Gastrocnemius medialis (tissue), 4 donors: ENCODE results near the gene OPCML. TPM values are rescaled to one million over a fixed set of nuclear protein-coding genes. Genes with fewer than 3 reads are reported as not detected.

Source experiments
- ATAC-seq, 2 donors: fragments of 150-250 bp; one replicate each; pipeline ENCODE4 v1.9.1; 2016
- DNase-seq, 2 donors: peaks; one replicate each; pipeline ENCODE4 v3.0.0-alpha.2; 2019
- H3K27ac ChIP-seq, 4 donors: fragments of 200-600 bp; sonication (generic); 1 replicate in 1 of 4; 2 replicates in 3 of 4; pipeline ENCODE4 v1.5.1; 2016 to 2018; ENCODE audit warnings: mild to moderate bottlenecking in 2 of 4, moderate library complexity in 1 of 4
- H3K27me3 ChIP-seq, 3 donors: fragments of 200-600 bp; sonication (generic) in 2 of 3; 1 replicate in 1 of 3; 2 replicates in 2 of 3; pipeline versions ENCODE4 v1.5.1 to v1.6.0; 2016 to 2019; ENCODE audit warnings: mild to moderate bottlenecking in 1 of 3, moderate library complexity in 1 of 3
- H3K36me3 ChIP-seq, 2 donors: fragments of 200-600 bp; sonication (generic) in 1 of 2; one replicate each; pipeline ENCODE4 v1.5.1; 2017 to 2018
- H3K4me1 ChIP-seq, 2 donors: fragments of 200-600 bp; sonication (generic) in 1 of 2; one replicate each; pipeline ENCODE4 v1.5.1; 2016 to 2017; ENCODE audit warnings: mild to moderate bottlenecking in 2 of 2
- H3K4me3 ChIP-seq, 4 donors: fragments of 200-600 bp; sonication (generic) in 3 of 4; 1 replicate in 1 of 4; 2 replicates in 3 of 4; pipeline ENCODE4 v1.5.1; 2016 to 2019; ENCODE audit warnings: mild to moderate bottlenecking in 2 of 4
- H3K9me3 ChIP-seq, 3 donors: fragments of 200-600 bp; sonication (generic) in 2 of 3; 1 replicate in 1 of 3; 2 replicates in 2 of 3; pipeline ENCODE4 v1.5.1; 2016 to 2019
- CTCF ChIP-seq, 5 experiments: fragments of 450-650 bp in 3 of 5; fragments of 200-600 bp in 2 of 5; sonication (generic) in 2 of 5; IDR thresholded peaks in 4 of 5; conservative IDR thresholded peaks in 1 of 5; 1 replicate in 4 of 5; 2 replicates in 1 of 5; pipeline ENCODE4 v1.5.1; 2016 to 2019; ENCODE audit warnings: antibody characterized with exemption in 5 of 5, mild to moderate bottlenecking in 3 of 5, moderate library complexity in 3 of 5
- POLR2A ChIP-seq, 2 donors: fragments of 450-650 bp; IDR thresholded peaks; one replicate each; pipeline ENCODE4 v1.6.1; 2017; ENCODE audit warnings: antibody characterized with exemption in 2 of 2, mild to moderate bottlenecking in 2 of 2, moderate library complexity in 2 of 2
- in situ Hi-C, 4 donors: fragments of 200-750 bp; cut with MboI; loops; one replicate each; pipeline versions ENCODE4 v1.15.0 to v1.8.0; 2017; ENCODE audit warnings: low sequenced_read_pairs in 4 of 4
- intact Hi-C: fragments of 100-400 bp; cut with DNase I; formaldehyde crosslinking; loops from one replicate; pipeline ENCODE4 v1.15.1; 2023; ENCODE audit warnings: low total_unique reads
- total RNA-seq, 4 donors: library from RNA; depleted of rRNA; stranded (reverse); fragments of >200 nt; gene quantifications; one replicate each; pipeline versions ENCODE4 v1.1.0 to v1.2.3, GENCODE V29; 2016

OPCML gene
- total RNA-seq, 4 donors from 2014 or later, result not detected

GRCh38 chr11:133219543-133219942 is 312.8 kb downstream of the OPCML start:
- no peak for TF ChIP-seq POLR2A (IDR thresholded peaks at IDR 0.05)
- no peak for TF ChIP-seq CTCF (IDR thresholded peaks at IDR 0.05 in 4 of 5, conservative IDR thresholded peaks at IDR 0.05 in 1 of 5)
- Histone ChIP-seq H3K4me1 (no peaks in the 10 kb centered on the region), H3K36me3 (no peaks in the 10 kb centered on the region), H3K9me3 (no peaks in the 10 kb centered on the region), H3K27ac (no peak overlapping the region), H3K27me3 (peaks cover 0 to 3% (median 0%) of the 10 kb centered on the region in 3 donors), H3K4me3 (no peak overlapping the region)
- in situ Hi-C loops (no loop called here), intact Hi-C loops (no loop called here)
- DNase-seq (no peak), ATAC-seq (no peak)

GRCh38 chr11:133216813-133217212 is 315.5 kb downstream of the OPCML start:
- no peak for TF ChIP-seq POLR2A (IDR thresholded peaks at IDR 0.05)
- Histone ChIP-seq H3K27me3 (peaks cover 0 to 3% (median 0%) of the 10 kb centered on the region in 3 donors), H3K36me3 (no peaks in the 10 kb centered on the region), H3K9me3 (no peaks in the 10 kb centered on the region), H3K4me3 (no peak overlapping the region), H3K27ac (no peak overlapping the region), H3K4me1 (no peaks in the 10 kb centered on the region)
- no peak for ATAC-seq
- in situ Hi-C loops (no loop called here), intact Hi-C loops (no loop called here)
- no peak for DNase-seq

- Histone ChIP-seq H3K4me1 (no peaks in the 10 kb centered on the region), H3K27me3 (peaks cover 0 to 3% (median 0%) of the 10 kb centered on the region in 3 donors), H3K9me3 (no peaks in the 10 kb centered on the region), H3K4me3 (no peak overlapping the region), H3K27ac (no peak overlapping the region), H3K36me3 (no peaks in the 10 kb centered on the region)
- in situ Hi-C loops, result no loop called here
- no peak for DNase-seq
- TF ChIP-seq POLR2A (IDR thresholded peaks at IDR 0.05) (no peak), CTCF (IDR thresholded peaks at IDR 0.05 in 4 of 5, conservative IDR thresholded peaks at IDR 0.05 in 1 of 5) (no peak)
- intact Hi-C loops, result no loop called here
- no peak for ATAC-seq
Measured at GRCh38 chr11:133215596-133216230, 316.6 kb downstream of the OPCML start.

- peaks cover 0 to 3% (median 0%) of the 10 kb centered on the region in 3 donors for H3K27me3 ChIP-seq
- H3K27ac ChIP-seq, result no peak overlapping the region
- TF ChIP-seq CTCF (IDR thresholded peaks at IDR 0.05 in 4 of 5, conservative IDR thresholded peaks at IDR 0.05 in 1 of 5) (no peak), POLR2A (IDR thresholded peaks at IDR 0.05) (no peak)
- intact Hi-C loops, result no loop called here
- no peaks in the 10 kb centered on the region for H3K4me1 ChIP-seq
- H3K36me3 ChIP-seq, result no peaks in the 10 kb centered on the region
- ATAC-seq (no peak), DNase-seq (no peak)
- in situ Hi-C loops, result no loop called here
- no peaks in the 10 kb centered on the region for H3K9me3 ChIP-seq
- H3K4me3 ChIP-seq, result no peak overlapping the region
Measured at GRCh38 chr11:133214646-133215045, 317.7 kb downstream of the OPCML start.

GRCh38 chr11:133212201-133212600 is 320.1 kb downstream of the OPCML start:
- no peaks in the 10 kb centered on the region for H3K4me1 ChIP-seq
- in situ Hi-C loops (no loop called here), intact Hi-C loops (no loop called here)
- no peaks in the 10 kb centered on the region for H3K36me3 ChIP-seq
- no peak overlapping the region for H3K27ac ChIP-seq
- ATAC-seq (no peak), DNase-seq (no peak)
- no peak overlapping the region for H3K4me3 ChIP-seq
- TF ChIP-seq CTCF (IDR thresholded peaks at IDR 0.05 in 4 of 5, conservative IDR thresholded peaks at IDR 0.05 in 1 of 5), result no peak
- no peak for TF ChIP-seq POLR2A (IDR thresholded peaks at IDR 0.05)
- no peaks in the 10 kb centered on the region for H3K27me3 ChIP-seq
- H3K9me3 ChIP-seq, result no peaks in the 10 kb centered on the region
